ENCODE results near the gene PGBD1. TPM values are rescaled to one million over a fixed set of nuclear protein-coding genes. Genes with fewer than 3 reads are reported as not detected.
A peak's percentile ranks its signal among the peaks of the same experiment; 100 is the strongest.

PGBD1 gene
- total and polyA plus RNA-seq, 2 of the 13 experiments (the other 11 are each of a cell fraction or from before 2014, with no cell fraction given) = 3.6 to 6.9 TPM

- TF ChIP-seq U2AF1 (optimal IDR thresholded peaks at IDR 0.05; ENCODE audit: low read depth, low read length) (no peak), HNRNPL (IDR thresholded peaks at IDR 0.05; ENCODE audit: low read depth, low read length) (no peak), STAT5B (CRISPR knock-in tag; IDR thresholded peaks at IDR 0.05) (peak; percentile 32; the same call in 1 of the 2 replicates), ZNF331 (CRISPR knock-in tag; IDR thresholded peaks at IDR 0.05) (peak; percentile 68; the same call in 1 of the 2 replicates), ISX (CRISPR knock-in tag; conservative IDR thresholded peaks at IDR 0.05) (no peak), ZNF296 (CRISPR knock-in tag; conservative IDR thresholded peaks at IDR 0.05) (no peak), ZNF543 (CRISPR knock-in tag; IDR thresholded peaks at IDR 0.05) (peak; percentile 59; the same call in 1 of the 2 replicates), MBD4 (IDR thresholded peaks at IDR 0.05; ENCODE audit: borderline replicate concordance, low read length) (no peak), ZNF616 (CRISPR knock-in tag; IDR thresholded peaks at IDR 0.05; ENCODE audit: low read depth) (no peak), POGZ (CRISPR knock-in tag; IDR thresholded peaks at IDR 0.05) (peak; percentile 88), ZSCAN5A (CRISPR knock-in tag; IDR thresholded peaks at IDR 0.05; ENCODE audit: borderline replicate concordance) (peak; percentile 69; the same call in 1 of the 2 replicates), MXD3 (CRISPR knock-in tag; IDR thresholded peaks at IDR 0.05) (peak; percentile 69; the same call in 1 of the 2 replicates), ZBTB8A (CRISPR knock-in tag; IDR thresholded peaks at IDR 0.05; ENCODE audit: borderline replicate concordance, low read depth) (peak; percentile 84; the same call in 1 of the 2 replicates), BRD4 (CRISPR knock-in tag; IDR thresholded peaks at IDR 0.05) (peak; percentile 91), RFXAP (CRISPR knock-in tag; IDR thresholded peaks at IDR 0.05; ENCODE audit: borderline replicate concordance) (peak; percentile 94), ZNF501 (CRISPR knock-in tag; IDR thresholded peaks at IDR 0.05) (peak; percentile 72; the same call in 1 of the 2 replicates), GFI1 (CRISPR knock-in tag; IDR thresholded peaks at IDR 0.05; ENCODE audit: borderline replicate concordance) (no peak), ZNF747 (CRISPR knock-in tag; IDR thresholded peaks at IDR 0.05; ENCODE audit: borderline replicate concordance) (no peak; the same call in 1 of the 2 replicates), JARID2 (CRISPR knock-in tag; IDR thresholded peaks at IDR 0.05; ENCODE audit: insufficient replicate concordance) (no peak), ZNF333 (CRISPR knock-in tag; IDR thresholded peaks at IDR 0.05; ENCODE audit: borderline replicate concordance) (0 out of 2 replicates have a peak, but pooled peaks have one; percentile 32), ZBTB42 (CRISPR knock-in tag; IDR thresholded peaks at IDR 0.05) (peak; percentile 89; the same call in 1 of the 2 replicates), EED (CRISPR knock-in tag; IDR thresholded peaks at IDR 0.05) (no peak), RORA (CRISPR knock-in tag; IDR thresholded peaks at IDR 0.05) (0 out of 2 replicates have a peak, but pooled peaks have one; percentile 49), MYNN (CRISPR knock-in tag; IDR thresholded peaks at IDR 0.05; ENCODE audit: low read depth) (no peak), KLF6 (CRISPR knock-in tag; IDR thresholded peaks at IDR 0.05) (peak; percentile 72; the same call in 1 of the 2 replicates), BCL3 (CRISPR knock-in tag; IDR thresholded peaks at IDR 0.05) (no peak)
These were observed 54.4 kb downstream of the PGBD1 start, which contains the start of gene ZSCAN31 (continued) for GRCh38 chr6:28335564-28336283.

Measured in HepG2 (cell line).